SW 1271 (cell line): ENCODE results near the gene WWTR1.
A peak's percentile ranks its signal among the peaks of the same experiment; 100 is the strongest.

Source experiments
- DNase-seq, 2 experiments: peaks; one replicate each; lab custom pipeline; 2025; lab: John Stamatoyannopoulos, UW

Gene WWTR1

GRCh38 chr3:149657926-149658743, at the start of gene WWTR1:
Gene WWTR1, minus strand, starts transcription at chr3:149658025. Its CDS starts 719 bp downstream, at chr3:149657306.
- peak; percentile 88 to 96 for DNase-seq

DNA sequence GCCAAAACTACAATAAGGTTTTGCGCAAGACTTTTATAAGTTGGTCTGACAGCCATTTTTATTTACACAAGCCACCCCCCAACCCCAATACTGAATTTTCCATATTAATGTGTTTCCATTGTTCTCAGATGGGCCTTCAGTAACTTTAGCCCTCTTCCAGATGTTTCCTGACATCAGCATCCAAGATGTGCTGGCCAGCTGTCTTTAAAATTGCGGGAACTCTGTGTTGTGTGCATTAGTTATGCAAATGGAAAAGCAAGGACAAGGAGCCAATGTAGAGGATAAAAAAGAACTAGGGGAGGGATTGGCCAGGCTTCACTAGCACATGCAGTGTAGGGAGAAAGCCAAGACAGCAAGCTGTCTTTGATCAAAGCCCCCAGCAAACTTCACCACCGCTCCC, 49.1 kb upstream of the WWTR1 start:
- no peak for DNase-seq

- no peak for DNase-seq
Observed at GRCh38 chr3:149705416-149705815, 47.6 kb upstream of the WWTR1 start.

GRCh38 chr3:149703466-149703865, 45.6 kb upstream of the WWTR1 start:
- no peak for DNase-seq

- DNase-seq: peak in 1 of 2 experiments; percentile 7
Observed at GRCh38 chr3:149702691-149703441, 45.0 kb upstream of the WWTR1 start.

DNA sequence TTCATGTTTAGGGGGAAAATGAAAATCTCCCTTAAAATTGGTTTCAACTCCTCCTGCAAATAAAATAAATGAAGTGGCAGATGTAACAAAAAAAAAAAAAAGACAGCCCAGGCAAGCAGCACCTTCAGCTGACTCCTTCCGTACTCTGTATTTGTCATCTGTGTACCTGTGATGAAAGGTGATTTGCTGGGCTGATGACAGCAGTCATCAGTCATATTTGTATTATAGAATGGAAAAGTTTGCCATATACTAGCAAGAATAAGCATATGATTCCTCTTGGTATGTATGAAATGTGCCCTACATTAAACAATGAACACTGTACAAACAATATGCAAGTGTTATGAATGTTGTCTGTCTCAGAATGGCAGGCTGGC, 44.1 kb upstream of the WWTR1 start:
- no peak for DNase-seq

GRCh38 chr3:149701206-149701976, 43.6 kb upstream of the WWTR1 start:
- no peak for DNase-seq

DNA sequence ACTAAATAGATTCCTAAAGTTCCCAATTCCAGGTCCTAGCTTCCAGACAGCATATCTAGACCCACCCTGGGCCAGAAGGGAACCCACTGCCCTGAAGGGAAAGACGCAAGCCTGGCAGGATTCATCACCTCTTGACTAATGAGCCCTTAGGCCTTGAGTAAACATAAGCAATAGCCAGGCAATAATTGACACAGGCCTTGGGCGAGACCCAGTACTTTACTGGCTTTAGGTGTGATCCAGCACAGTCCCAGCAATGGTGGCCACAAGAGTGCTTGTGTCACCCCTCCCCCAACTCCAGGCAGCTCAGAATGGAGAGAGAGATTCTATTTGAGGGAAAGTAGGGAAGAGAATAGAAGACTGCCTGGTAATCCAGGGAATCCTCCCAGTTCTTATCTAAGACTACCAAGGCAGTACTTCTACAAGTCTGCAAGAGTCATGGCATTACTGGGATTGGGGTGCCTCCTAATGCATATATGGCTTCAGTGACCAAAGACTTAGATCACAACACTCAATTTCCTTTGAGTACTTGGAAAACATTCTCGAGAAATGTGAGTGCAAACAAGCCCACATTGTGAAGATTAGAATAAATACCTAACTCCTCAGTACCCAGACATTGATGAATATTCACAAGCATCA, 30.4 kb upstream of the WWTR1 start:
- DNase-seq: no peak

DNA sequence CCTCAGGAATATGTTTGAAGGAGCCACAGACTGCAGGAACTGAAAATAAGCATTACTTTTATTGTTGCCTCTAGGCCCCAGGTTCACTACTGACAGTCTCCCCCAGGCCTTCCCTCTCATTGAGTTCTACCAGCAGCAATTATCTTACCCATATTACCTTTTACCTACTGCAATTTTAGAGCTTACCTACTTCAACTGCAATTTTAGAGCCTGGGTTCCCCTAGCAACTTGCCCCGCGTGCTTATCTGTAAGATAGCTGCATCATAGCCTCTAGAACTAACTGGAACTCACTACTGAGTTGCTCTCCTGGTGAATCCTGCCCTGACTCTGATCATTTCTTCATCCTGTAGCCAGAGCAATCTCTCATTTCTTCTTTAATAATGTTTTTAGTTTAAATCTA, 29.2 kb upstream of the WWTR1 start:
- DNase-seq: no peak

- no peak for DNase-seq
Observed at GRCh38 chr3:149678351-149678950, 20.6 kb upstream of the WWTR1 start.

GRCh38 chr3:149673393-149673792, 15.6 kb upstream of the WWTR1 start:
- DNase-seq: no peak

GRCh38 chr3:149670742-149671492, 13.1 kb upstream of the WWTR1 start:
- DNase-seq: no peak

DNA sequence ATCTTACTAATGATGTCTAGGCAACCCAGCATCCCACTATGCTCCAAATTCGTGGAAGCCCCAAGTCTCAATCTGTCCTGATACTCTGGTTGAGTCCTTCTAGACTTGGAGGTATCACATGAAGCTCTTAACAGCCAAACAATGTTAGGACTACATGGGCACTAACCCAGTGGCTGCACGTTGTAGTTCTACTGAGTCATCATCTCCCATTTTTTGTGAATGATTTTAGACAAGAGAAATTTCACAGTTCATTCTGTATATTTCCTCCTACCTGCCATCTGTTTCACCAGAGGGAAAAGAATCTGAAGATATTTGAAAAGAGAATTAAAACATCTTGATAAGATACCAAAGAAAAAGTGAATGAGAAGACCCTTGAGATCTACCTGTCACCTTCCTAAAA, 9.8 kb upstream of the WWTR1 start:
- no peak for DNase-seq

DNA sequence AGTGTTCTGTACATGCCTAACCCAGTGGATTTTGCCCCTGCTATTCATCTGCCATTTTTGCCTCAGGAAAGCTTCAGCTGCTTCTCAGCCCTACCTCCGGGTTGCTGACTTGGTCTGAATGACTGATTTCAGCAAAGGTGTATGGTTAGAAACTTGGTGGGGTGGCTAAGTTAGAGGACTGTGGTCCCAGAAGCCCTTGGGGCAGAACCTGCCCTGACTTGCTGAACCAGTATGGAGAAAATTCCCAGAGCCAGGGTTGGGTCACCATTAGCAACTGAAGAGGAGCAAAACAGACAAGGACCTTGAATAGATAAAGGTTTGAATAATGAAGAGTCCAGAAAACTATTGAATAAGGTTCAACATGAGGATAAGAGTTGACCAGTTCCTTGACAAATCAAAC, 6.1 kb upstream of the WWTR1 start:
- DNase-seq: no peak

DNA sequence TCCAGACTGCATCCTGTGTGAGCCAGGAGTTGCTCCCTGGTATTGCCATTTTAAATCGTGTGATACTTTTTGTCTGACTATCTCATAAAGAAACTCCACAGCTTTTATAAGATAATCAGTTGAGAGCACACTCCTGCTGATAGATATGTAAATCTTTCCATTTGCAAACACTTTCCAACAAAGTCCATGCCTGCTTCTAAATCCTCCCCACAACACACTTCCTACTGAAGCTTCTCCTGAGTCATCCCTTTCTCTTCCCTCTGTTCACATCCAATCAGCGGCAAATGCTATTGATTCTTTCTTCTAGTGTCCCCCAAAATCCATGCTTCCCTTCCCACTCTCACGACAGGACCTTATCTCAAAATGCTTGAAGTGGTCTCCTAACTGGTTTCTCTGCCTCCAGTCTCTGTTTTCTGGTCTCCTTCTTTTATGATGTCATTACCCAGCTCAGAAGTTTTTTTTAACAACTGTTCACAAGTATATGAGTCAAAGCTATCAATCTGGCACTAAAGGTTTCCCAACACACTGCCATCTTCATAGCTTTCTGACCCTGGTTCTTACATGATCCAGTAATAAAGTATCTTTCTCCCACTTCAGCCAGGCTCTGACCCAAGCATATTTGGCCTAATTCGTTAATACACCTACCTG, 4.5 kb upstream of the WWTR1 start:
- DNase-seq: no peak

GRCh38 chr3:149660462-149660861, 2.6 kb upstream of the WWTR1 start:
- no peak for DNase-seq

DNA sequence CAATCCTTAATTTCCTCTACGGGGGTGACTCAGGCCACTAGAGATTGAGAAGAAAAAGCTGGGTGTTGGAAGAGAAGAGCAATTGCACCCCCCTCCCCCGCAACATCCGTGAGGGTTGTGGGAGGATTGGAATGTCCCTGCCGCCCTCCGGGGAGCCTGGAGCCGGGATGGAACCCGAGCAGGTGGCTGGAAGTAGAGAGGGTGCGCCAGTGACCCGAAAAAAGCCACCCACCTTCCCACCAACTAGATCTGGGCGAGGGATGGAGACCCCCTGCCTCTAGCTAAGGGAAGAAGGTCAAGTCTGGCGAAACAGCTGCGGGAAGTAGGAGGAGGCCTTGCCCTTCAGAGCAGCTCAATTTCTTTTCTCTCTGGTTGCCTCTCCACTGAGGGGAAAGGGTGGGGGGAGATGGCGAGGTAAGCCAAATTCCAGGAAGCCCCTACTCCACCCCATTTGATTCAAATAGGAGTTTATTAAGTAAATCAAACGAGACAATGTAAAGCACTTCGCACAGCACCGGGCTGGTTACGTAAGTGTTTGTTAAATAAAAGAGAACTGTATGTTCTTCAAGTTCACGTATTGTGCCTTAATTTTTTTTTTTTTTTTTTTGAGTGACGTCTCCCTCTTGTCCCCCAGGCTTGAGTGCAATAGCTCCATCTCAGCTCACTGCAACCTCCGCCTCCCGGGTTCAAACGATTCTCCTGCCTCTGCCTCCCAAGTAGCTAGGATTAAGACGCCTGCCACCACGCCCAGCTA, 1.1 kb upstream of the WWTR1 start:
- DNase-seq: peak in 1 of 2 experiments; percentile 81

- peak in 1 of 2 experiments; percentile 64 for DNase-seq
Observed at GRCh38 chr3:149657321-149657925, 402 bp downstream of the WWTR1 start.
